ENCODE data around the gene TYK2. TPM values are rescaled to one million over a fixed set of nuclear protein-coding genes. Genes with fewer than 3 reads are reported as not detected.

Gene TYK2
- total RNA-seq, 2 donors from 2014 or later = 76.3 to 148 TPM

DNA sequence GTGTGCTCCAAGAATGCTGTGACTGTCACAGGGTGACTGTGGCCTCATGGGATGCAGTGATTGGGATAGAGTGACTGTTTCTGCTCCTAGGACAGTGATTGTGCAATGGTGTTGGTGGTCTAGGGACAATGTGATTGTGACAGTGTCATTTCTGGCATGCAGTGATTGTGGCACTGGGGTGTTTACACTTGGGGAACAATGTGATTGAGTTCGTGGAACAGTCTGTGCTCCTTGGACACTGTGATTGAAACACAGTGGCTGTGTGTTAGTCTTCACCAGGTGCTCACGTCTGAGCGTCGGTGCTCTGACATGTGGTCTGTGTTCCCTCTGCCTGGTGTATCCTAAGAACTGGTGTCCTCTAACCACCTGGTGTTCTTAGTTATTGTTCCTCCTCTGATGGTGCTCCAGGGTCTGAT, 41.7 kb upstream of the TYK2 start:
- H3K9me3 ChIP-seq = no peaks in the 10 kb centered on the region
- no peaks in the 10 kb centered on the region for H3K36me3 ChIP-seq
- H3K9ac ChIP-seq (ENCODE audit: low read depth in 2 of 2, low read length in 2 of 2) = no peak overlapping the region
- no peak for DNase-seq
- H3K4me3 ChIP-seq = no peak overlapping the region
- H3K4me1 ChIP-seq = peaks cover 18% of the 10 kb centered on the region
- H3K27ac ChIP-seq = no peak overlapping the region
- intact Hi-C loops (cut with DNase I) = no loop called here
- TF ChIP-seq, protein P1, sequence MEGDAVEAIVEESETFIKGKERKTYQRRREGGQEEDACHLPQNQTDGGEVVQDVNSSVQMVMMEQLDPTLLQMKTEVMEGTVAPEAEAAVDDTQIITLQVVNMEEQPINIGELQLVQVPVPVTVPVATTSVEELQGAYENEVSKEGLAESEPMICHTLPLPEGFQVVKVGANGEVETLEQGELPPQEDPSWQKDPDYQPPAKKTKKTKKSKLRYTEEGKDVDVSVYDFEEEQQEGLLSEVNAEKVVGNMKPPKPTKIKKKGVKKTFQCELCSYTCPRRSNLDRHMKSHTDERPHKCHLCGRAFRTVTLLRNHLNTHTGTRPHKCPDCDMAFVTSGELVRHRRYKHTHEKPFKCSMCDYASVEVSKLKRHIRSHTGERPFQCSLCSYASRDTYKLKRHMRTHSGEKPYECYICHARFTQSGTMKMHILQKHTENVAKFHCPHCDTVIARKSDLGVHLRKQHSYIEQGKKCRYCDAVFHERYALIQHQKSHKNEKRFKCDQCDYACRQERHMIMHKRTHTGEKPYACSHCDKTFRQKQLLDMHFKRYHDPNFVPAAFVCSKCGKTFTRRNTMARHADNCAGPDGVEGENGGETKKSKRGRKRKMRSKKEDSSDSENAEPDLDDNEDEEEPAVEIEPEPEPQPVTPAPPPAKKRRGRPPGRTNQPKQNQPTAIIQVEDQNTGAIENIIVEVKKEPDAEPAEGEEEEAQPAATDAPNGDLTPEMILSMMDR (IDR thresholded peaks at IDR 0.05) = no peak
- H3K27me3 ChIP-seq = peaks cover 58% of the 10 kb centered on the region

DNA sequence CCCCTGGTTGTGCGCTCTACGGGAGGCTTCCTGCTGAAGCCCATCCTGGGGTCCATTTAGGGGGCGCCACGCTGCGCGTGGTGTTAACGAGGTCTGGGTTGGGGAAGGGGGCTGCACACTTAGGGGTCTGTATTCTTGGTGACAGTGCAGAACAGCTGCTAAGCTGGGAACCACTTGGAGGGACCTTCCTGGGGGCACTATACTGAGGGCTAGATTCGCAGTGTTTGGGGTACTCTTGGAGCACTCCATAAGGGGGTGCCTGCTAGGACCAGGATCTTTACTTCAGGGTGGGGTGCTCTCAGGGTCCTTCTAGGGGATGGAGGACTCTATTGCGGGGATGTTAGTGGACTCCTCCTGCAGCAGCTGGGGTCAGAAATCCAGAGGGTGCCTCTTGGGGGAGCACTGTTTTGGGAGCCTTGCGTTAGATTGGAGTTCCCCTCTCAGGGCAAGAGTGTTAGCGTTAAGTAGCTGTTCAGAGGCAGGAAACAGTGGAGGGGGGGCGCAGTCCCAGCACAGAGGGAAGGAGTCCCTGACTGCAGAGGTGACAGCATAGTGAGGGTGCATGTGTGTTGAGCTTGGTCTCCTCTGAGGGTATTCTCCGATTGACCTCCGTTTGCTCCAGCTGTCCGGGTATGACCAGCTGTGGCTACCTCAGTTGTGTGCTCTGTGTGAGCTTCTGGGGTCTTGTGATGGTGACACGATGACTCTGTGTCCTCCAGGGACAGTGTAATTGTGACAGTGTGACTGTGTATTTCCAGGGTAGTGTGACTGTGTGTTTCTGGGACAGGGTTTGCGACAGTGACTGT, 41.1 kb upstream of the TYK2 start:
- Histone ChIP-seq H3K9ac (ENCODE audit: low read depth in 2 of 2, low read length in 2 of 2) (no peak overlapping the region), H3K27ac (no peak overlapping the region), H3K27me3 (peaks cover 58% of the 10 kb centered on the region), H3K4me3 (no peak overlapping the region), H3K4me1 (peaks cover 18% of the 10 kb centered on the region), H3K36me3 (no peaks in the 10 kb centered on the region), H3K9me3 (no peaks in the 10 kb centered on the region)
- DNase-seq = no peak
- intact Hi-C loops (cut with DNase I) = no loop called here
- TF ChIP-seq, protein P1 (IDR thresholded peaks at IDR 0.05) = no peak

DNA sequence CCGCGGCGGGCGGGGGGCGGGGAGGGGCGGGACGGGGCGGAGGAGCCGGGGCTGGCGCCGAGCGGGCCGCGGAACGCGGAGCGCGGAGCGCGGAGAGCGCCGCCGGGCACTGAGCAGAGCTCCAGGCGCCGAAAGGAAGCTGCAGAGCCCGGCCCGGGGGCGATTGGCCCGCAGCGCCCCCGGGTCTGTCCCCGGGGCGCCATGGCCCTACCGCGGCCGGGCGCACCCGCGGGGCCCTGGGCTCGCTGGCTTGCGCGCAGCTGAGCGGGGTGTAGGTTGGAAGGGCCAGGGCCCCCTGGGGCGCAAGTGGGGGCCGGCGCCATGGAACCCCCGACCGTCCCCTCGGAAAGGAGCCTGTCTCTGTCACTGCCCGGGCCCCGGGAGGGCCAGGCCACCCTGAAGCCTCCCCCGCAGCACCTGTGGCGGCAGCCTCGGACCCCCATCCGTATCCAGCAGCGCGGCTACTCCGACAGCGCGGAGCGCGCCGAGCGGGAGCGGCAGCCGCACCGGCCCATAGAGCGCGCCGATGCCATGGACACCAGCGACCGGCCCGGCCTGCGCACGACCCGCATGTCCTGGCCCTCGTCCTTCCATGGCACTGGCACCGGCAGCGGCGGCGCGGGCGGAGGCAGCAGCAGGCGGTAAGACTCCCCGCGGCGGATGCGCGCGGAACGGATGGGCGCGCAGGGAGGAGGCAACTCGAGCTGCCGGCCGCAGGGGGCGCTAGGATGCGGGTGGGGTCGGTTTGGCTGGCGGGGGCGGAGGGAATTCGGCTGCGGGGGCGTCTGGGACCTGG, 40.3 kb upstream of the TYK2 start, which contains the start of gene PDE4A:
PDE4A (plus strand) TSS at position 95 of the 796 bp plus-strand sequence; CDS start at position 322, 227 bp downstream.
- DNase-seq = no peak
- H3K4me3 ChIP-seq = peak within 1 kb of the TSS; percentile 15
- peaks cover 58% of the 10 kb centered on the region for H3K27me3 ChIP-seq
- H3K27ac ChIP-seq = no peak within 1 kb of the TSS
- H3K4me1 ChIP-seq = peaks cover 18% of the 10 kb centered on the region
- peak within 1 kb of the TSS in 1 of 2 donors; percentile 41 for H3K9ac ChIP-seq (ENCODE audit: low read depth in 2 of 2, low read length in 2 of 2)
- TF ChIP-seq, protein P1 (IDR thresholded peaks at IDR 0.05) = no peak
- no peaks in the 10 kb centered on the region for H3K36me3 ChIP-seq
- intact Hi-C loops (cut with DNase I) = no loop called here
- H3K9me3 ChIP-seq = no peaks in the 10 kb centered on the region

DNA sequence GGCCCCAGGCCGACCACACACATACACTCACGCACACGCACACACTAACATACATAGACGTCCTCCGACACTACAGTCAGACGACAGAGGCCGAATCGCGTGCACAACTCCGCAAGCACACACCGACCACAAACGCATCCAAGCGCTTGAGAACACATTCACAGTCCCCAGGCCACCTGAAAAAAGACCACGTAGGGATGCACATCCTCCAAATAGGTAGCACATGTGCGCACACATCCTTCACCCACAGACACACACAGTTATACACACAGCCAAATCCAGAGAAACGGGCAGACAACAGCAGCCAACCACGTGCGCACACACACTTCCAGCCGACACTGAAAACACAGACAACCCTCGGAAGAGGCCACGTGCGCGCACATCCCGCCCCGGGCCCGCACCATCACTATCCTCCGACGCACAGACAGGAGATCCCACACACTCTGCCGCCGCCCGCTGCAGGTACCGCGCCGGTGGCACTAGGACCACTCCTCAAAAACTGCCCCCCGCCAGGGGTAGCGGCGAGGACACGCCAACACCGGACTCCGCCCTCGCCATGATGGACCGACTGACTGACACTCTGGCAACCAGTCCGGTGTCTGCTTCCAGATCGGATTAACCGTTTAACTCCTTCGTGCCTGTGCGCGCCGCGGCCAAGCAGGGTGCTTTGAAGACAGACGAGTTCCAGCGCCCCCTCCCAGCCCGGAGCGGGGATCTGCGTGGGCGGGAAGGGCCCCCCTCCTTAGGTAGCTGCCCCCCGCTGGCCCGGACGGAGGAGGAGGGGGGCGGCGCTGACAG, 39.5 kb upstream of the TYK2 start:
- H3K27ac ChIP-seq = no peak overlapping the region
- peak overlapping the region; percentile 15 for H3K4me3 ChIP-seq
- TF ChIP-seq, protein P1 (IDR thresholded peaks at IDR 0.05) = no peak
- H3K4me1 ChIP-seq = peaks cover 18% of the 10 kb centered on the region
- no peak for DNase-seq
- H3K36me3 ChIP-seq = no peaks in the 10 kb centered on the region
- H3K27me3 ChIP-seq = peaks cover 58% of the 10 kb centered on the region
- H3K9ac ChIP-seq (ENCODE audit: low read depth in 2 of 2, low read length in 2 of 2) = peak overlapping the region in 1 of 2 donors; percentile 41
- intact Hi-C loops (cut with DNase I) = no loop called here
- H3K9me3 ChIP-seq = no peaks in the 10 kb centered on the region

DNA sequence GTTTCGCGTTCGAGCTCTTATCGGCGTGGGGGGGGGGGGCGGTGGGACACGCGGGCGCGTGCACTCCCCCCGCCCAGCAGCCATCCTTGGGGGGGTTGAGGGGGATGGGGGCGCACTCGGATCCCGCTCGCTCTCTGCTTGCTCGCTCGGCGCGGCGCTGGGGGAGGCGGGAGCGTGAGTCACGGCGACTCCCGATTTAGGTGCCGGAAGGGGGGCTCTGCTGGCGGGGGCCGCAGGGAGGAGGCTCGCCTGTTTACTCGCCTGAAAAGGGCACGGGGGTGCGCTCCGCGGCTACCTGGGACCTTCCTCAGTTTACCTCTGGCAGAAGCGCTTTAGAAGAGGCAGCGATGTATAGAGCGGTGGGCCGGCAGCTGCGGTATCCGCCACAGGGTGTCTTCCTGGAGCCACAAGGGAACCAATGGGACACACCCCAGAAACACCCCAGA, 38.9 kb upstream of the TYK2 start:
- Histone ChIP-seq H3K4me1 (peaks cover 11% of the 10 kb centered on the region), H3K9me3 (no peaks in the 10 kb centered on the region), H3K36me3 (no peaks in the 10 kb centered on the region), H3K27ac (no peak overlapping the region), H3K9ac (ENCODE audit: low read depth in 2 of 2, low read length in 2 of 2) (no peak overlapping the region), H3K4me3 (no peak overlapping the region), H3K27me3 (peaks cover 58% of the 10 kb centered on the region)
- intact Hi-C loops (cut with DNase I) = no loop called here
- TF ChIP-seq, protein P1 (IDR thresholded peaks at IDR 0.05) = no peak
- no peak for DNase-seq

Data from colonic mucosa (tissue), 4 donors.